GM12892 (cell line): Measurements from ENCODE around the gene BOLL.

Source experiments
- POLR2A ChIP-seq: IDR thresholded peaks from 2 replicates; pipeline ENCODE4 v1.6.1; 2011; ENCODE audit warnings: low read depth, low read length, control low read depth
- POLR2AphosphoS5 ChIP-seq: IDR thresholded peaks from 2 replicates; pipeline ENCODE4 v1.6.1; 2011; ENCODE audit warnings: low read depth, low read length, control low read depth
- TAF1 ChIP-seq: IDR thresholded peaks from 2 replicates; pipeline ENCODE4 v1.6.1; 2011; ENCODE audit warnings: low read depth, mild to moderate bottlenecking, control low read depth, low read length, borderline replicate concordance

DNA sequence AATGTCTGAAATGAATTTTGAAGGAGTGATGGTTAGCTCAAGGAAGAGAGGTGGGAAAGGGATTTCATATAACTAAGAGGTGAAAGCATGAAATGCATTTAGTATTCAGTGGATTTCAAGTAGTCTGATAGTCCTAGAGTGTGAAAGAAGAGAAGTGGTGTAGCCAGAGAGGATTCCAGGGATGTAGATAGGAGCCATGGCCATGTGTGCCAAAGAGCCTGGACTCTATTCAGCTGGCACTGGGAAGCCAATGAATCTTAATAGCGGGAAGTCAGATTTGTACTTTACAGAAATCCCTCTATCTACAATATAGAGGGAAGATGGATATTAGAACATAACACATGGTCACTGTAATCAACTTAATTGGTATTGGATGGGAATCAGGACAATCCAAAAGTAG lies 8.3 kb upstream of the BOLL start:
- TF ChIP-seq POLR2A (no peak), POLR2AphosphoS5 (no peak), TAF1 (no peak)
